LNCaP clone FGC (cell line): Measurements from ENCODE around the gene INMT.

Source experiments
- DNase-seq: peaks from one replicate; pipeline ENCODE4 v3.0.0-alpha.2; 2011; ENCODE audit warnings: low read depth
- H3K4me3 ChIP-seq: 2 replicates; pipeline ENCODE4 v1.5.1; 2011; ENCODE audit warnings: mild to moderate bottlenecking, low read depth, low read length, control low read depth
- CTCF ChIP-seq: IDR thresholded peaks from 2 replicates; pipeline ENCODE4 v1.5.1; 2012; ENCODE audit warnings: mild to moderate bottlenecking; ENCODE audit not compliant: control insufficient read depth, insufficient read depth; ENCODE audit errors: extremely low read depth

Gene INMT

GRCh38 chr7:30757342-30757692 lies 5.4 kb downstream of the INMT start:
- DNase-seq = no peak
- no peak for TF ChIP-seq CTCF
- H3K4me3 ChIP-seq = no peak overlapping the region

GRCh38 chr7:30760514-30761213 lies 8.7 kb downstream of the INMT start:
- no peak for DNase-seq

GRCh38 chr7:30761214-30762156 lies 9.6 kb downstream of the INMT start:
- no peak overlapping the region for H3K4me3 ChIP-seq
- no peak for TF ChIP-seq CTCF
- no peak for DNase-seq

More at GRCh38 chr7:30760514-30761213, 8.7 kb downstream of the INMT start:
- H3K4me3 ChIP-seq = no peak overlapping the region
- TF ChIP-seq CTCF = no peak

- no peak for TF ChIP-seq CTCF
- H3K4me3 ChIP-seq = no peak overlapping the region
- DNase-seq = no peak
Measured at GRCh38 chr7:30764030-30764975, 12.4 kb downstream of the INMT start.

- H3K4me3 ChIP-seq = no peak overlapping the region
- no peak for TF ChIP-seq CTCF
- DNase-seq = no peak
Measured at GRCh38 chr7:30765408-30765807, 13.5 kb downstream of the INMT start.

- no peak for TF ChIP-seq CTCF
- peak overlapping the region; percentile 88 for H3K4me3 ChIP-seq
- DNase-seq = no peak
Measured at GRCh38 chr7:30770845-30771173, 18.9 kb downstream of the INMT start.
